IMR-90 (cell line): ENCODE measurements around the gene AJUBA. TPM values are rescaled to one million over a fixed set of nuclear protein-coding genes. Genes with fewer than 3 reads are reported as not detected.

Experiments used
- ATAC-seq: fragments of 200-7000 bp; cut with Tn5 transposase; 2 replicates; pipeline ENCODE4 v1.9.1; 2020; ENCODE audit warnings: low read depth, mild to moderate bottlenecking, moderate library complexity
- BruUV-seq: library from RNA; stranded (reverse); fragments of 400-500 nt; replicated peaks from 2 replicates; lab custom pipeline; 2021; lab: Mats Ljungman, UMichigan
- CTCF ChIA-PET: fragments of 300-600 bp; formaldehyde crosslinking; extraction: SDS; loops from one replicate; lab custom pipeline; 2021; ENCODE audit warnings: antibody characterized with exemption; lab: Yijun Ruan, JAX
- POLR2A ChIA-PET: fragments of 300-600 bp; sonication (Branson Sonifier 250); formaldehyde crosslinking; loops from one replicate; lab custom pipeline; 2022; ENCODE audit warnings: antibody characterized with exemption; ENCODE audit not compliant: unreplicated experiment; lab: Charles Lee
- DNase-seq: peaks from one replicate; pipeline ENCODE4 v3.0.0; 2013
- H2AFZ ChIP-seq: replicated peaks from 2 replicates; pipeline ENCODE3; 2013; ENCODE audit warnings: low read length, mild to moderate bottlenecking; ENCODE audit not compliant: poor library complexity
- H2AK5ac ChIP-seq: 2 replicates; pipeline ENCODE4 v1.6.1; 2013; ENCODE audit warnings: low read depth, low read length, inconsistent platforms
- H2AK9ac ChIP-seq: replicated peaks from 2 replicates; pipeline ENCODE3; 2013; ENCODE audit warnings: mild to moderate bottlenecking, low read depth, low read length, moderate library complexity; ENCODE audit not compliant: poor library complexity
- H2BK120ac ChIP-seq: 2 replicates; pipeline ENCODE4 v1.6.1; 2013; ENCODE audit warnings: low read depth, low read length, inconsistent platforms
- H2BK15ac ChIP-seq: 3 replicates; pipeline ENCODE4 v1.6.1; 2013; ENCODE audit warnings: low read depth, low read length, inconsistent platforms
- H2BK20ac ChIP-seq: 2 replicates; pipeline ENCODE4 v1.6.1; 2013; ENCODE audit warnings: low read depth, mild to moderate bottlenecking, inconsistent platforms, low read length, moderate library complexity
- H2BK5ac ChIP-seq: 2 replicates; pipeline ENCODE4 v1.6.1; 2013; ENCODE audit warnings: mild to moderate bottlenecking, low read depth, low read length, inconsistent platforms; ENCODE audit not compliant: poor library complexity, severe bottlenecking
- H3K14ac ChIP-seq: replicated peaks from 2 replicates; pipeline ENCODE4 v1.6.1; 2013; ENCODE audit warnings: low read depth, low read length, inconsistent platforms
- H3K18ac ChIP-seq: 2 replicates; pipeline ENCODE4 v1.6.1; 2013; ENCODE audit warnings: low read depth, low read length, control low read depth
- H3K23ac ChIP-seq: 2 replicates; pipeline ENCODE4 v1.6.1; 2013; ENCODE audit warnings: low read depth, low read length, inconsistent platforms
- H3K27ac ChIP-seq: 2 replicates; pipeline ENCODE4 v1.5.1; 2013; ENCODE audit warnings: mild to moderate bottlenecking, control low read depth, low read length; ENCODE audit not compliant: insufficient read depth
- H3K27me3 ChIP-seq: 2 replicates; pipeline ENCODE4 v1.6.1; 2013; ENCODE audit warnings: low read length; ENCODE audit not compliant: control insufficient read depth, insufficient read depth
- H3K36me3 ChIP-seq: 2 replicates; pipeline ENCODE4 v1.6.1; 2013; ENCODE audit warnings: low read length, mixed read lengths; ENCODE audit not compliant: control insufficient read depth, insufficient read depth
- H3K4ac ChIP-seq: 2 replicates; pipeline ENCODE4 v1.6.1; 2013; ENCODE audit warnings: low read depth, low read length, inconsistent platforms
- H3K4me1 ChIP-seq: 2 replicates; pipeline ENCODE4 v1.6.1; 2013; ENCODE audit warnings: low read length, mixed read lengths; ENCODE audit not compliant: control insufficient read depth, insufficient read depth
- H3K4me2 ChIP-seq: 2 replicates; pipeline ENCODE4 v1.6.1; 2013; ENCODE audit warnings: low read depth, mild to moderate bottlenecking, control low read depth, low read length, moderate library complexity
- H3K4me3 ChIP-seq: 2 replicates; pipeline ENCODE4 v1.5.1; 2013; ENCODE audit warnings: low read depth, mild to moderate bottlenecking, control low read depth, low read length, moderate library complexity; ENCODE audit not compliant: insufficient read depth
- H3K56ac ChIP-seq: 2 replicates; pipeline ENCODE4 v1.6.1; 2013; ENCODE audit warnings: low read length, inconsistent platforms; ENCODE audit not compliant: insufficient read depth; ENCODE audit errors: extremely low read depth
- H3K79me1 ChIP-seq, 2 experiments: 2 replicates each; pipeline ENCODE4 v1.6.1; 2013; ENCODE audit warnings: low read length in 2 of 2, inconsistent platforms in 1 of 2, low read depth in 1 of 2
- H3K9ac ChIP-seq: 2 replicates; pipeline ENCODE4 v1.6.1; 2013; ENCODE audit warnings: low read depth, low read length, control low read depth
- H3K9me1 ChIP-seq: 2 replicates; pipeline ENCODE4 v1.6.1; 2013; ENCODE audit warnings: low read length, inconsistent platforms; ENCODE audit not compliant: insufficient read depth
- H3K9me3 ChIP-seq: 2 replicates; pipeline ENCODE4 v1.6.1; 2013; ENCODE audit warnings: low read length; ENCODE audit not compliant: control insufficient read depth, insufficient read depth
- H4K20me1 ChIP-seq: 2 replicates; pipeline ENCODE4 v1.6.1; 2013; ENCODE audit warnings: low read length, inconsistent platforms; ENCODE audit not compliant: insufficient read depth
- H4K5ac ChIP-seq: 2 replicates; pipeline ENCODE4 v1.6.1; 2013; ENCODE audit warnings: mild to moderate bottlenecking, low read depth, low read length, control low read depth
- H4K8ac ChIP-seq, 2 experiments: 2 replicates each; pipeline ENCODE4 v1.6.1; 2013; ENCODE audit warnings: low read depth in 2 of 2, low read length in 2 of 2, control low read depth in 1 of 2, inconsistent platforms in 1 of 2
- H4K91ac ChIP-seq: 2 replicates; pipeline ENCODE4 v1.6.1; 2013; ENCODE audit warnings: low read depth, low read length, inconsistent platforms; ENCODE audit not compliant: insufficient read depth
- CEBPB ChIP-seq: IDR thresholded peaks from 2 replicates; pipeline ENCODE4 v1.6.1; 2012; ENCODE audit warnings: low read depth, low read length, improper control_type of control experiment
- CHD1 ChIP-seq: IDR thresholded peaks from 2 replicates; pipeline ENCODE4 v1.6.1; 2012; ENCODE audit warnings: low read depth, low read length, improper control_type of control experiment
- FOS ChIP-seq: fragments of 150-350 bp; IDR thresholded peaks from 2 replicates; pipeline ENCODE4 v1.6.1; 2016; ENCODE audit warnings: low read depth, low read length
- MAZ ChIP-seq: IDR thresholded peaks from 2 replicates; pipeline ENCODE4 v1.6.1; 2012; ENCODE audit warnings: low read depth, mild to moderate bottlenecking, low read length, improper control_type of control experiment, moderate library complexity, borderline replicate concordance
- RFX5 ChIP-seq: IDR thresholded peaks from 2 replicates; pipeline ENCODE4 v1.8.0; 2012; ENCODE audit warnings: low read depth, mild to moderate bottlenecking, low read length, moderate library complexity
- WGBS, 2 experiments: methylation state at CpG; one replicate each; pipeline versions ENCODE4 v1.1.5 to v1.1.7; 2013; ENCODE audit warnings: missing lambda C conversion rate in 2 of 2; ENCODE audit not compliant: insufficient read length in 1 of 2; ENCODE audit errors: extremely low coverage in 2 of 2; 5-methylcytosine and 5-hydroxymethylcytosine counted together
- dilution Hi-C: fragments of 300-500 bp; cut with HindIII; formaldehyde crosslinking; loops from one replicate; pipeline ENCODE4 v1.14.3; 2018; ENCODE audit warnings: low sequenced_read_pairs; ENCODE audit not compliant: unreplicated experiment
- in situ Hi-C: fragments of 300-500 bp; cut with MboI; formaldehyde crosslinking; loops from 3 replicates; pipeline ENCODE4 v1.14.3; 2019; ENCODE audit warnings: low sequenced_read_pairs, inconsistent platforms, mixed read lengths
- intact Hi-C: fragments of 100-400 bp; cut with micrococcal nuclease; formaldehyde crosslinking; loops from 2 replicates; pipeline ENCODE4 v1.10.0; 2022
- polyA plus RNA-seq, 3 experiments: library from polyadenylated mRNA; depleted of rRNA; stranded (reverse); fragments of >200 nt; gene quantifications; 2 replicates each; pipeline ENCODE4 v1.2.3, GENCODE V29; 2012; ENCODE audit warnings: low replicate concordance in 1 of 3
- total RNA-seq: library from RNA; depleted of rRNA; stranded (reverse); fragments of >200 nt; gene quantifications from 2 replicates; pipeline ENCODE4 v1.2.3, GENCODE V29; 2012
- TF ChIP-seq, protein P1 (sequence below): conservative IDR thresholded peaks from 2 replicates; pipeline ENCODE4 v1.5.1; 2012; ENCODE audit warnings: mild to moderate bottlenecking, low read depth, low read length, improper control_type of control experiment

The AJUBA gene
- total and polyA plus RNA-seq, 2 of the 4 experiments (the other 2 are of a cell fraction) = 46.4 to 67.6 TPM

DNA sequence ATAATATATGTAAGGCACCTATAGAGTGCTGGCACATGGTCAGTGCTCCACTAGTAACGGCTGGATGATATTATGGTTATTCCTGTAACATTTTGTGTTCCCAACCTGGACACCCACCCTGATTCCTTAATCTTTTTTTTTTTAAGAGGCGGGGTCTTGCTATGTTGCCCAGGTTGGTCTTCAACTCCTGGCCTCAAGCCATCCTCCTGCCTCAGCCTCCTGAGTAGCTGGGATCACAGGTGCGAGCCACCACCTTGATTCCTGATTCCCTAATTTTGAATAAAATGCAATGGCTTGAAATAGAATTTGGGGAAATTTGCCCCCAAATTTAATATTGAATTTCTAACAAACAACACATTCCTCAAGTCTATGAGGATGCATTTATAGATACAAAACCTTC is 20.2 kb upstream of the AJUBA start:
- H2BK120ac ChIP-seq = no peak overlapping the region
- H3K4ac ChIP-seq = no peak overlapping the region
- H4K20me1 ChIP-seq = no peaks in the 10 kb centered on the region
- POLR2A ChIA-PET = no interaction called here
- H2BK20ac ChIP-seq = no peak overlapping the region
- H3K27ac ChIP-seq = no peak overlapping the region
- no peak overlapping the region for H4K5ac ChIP-seq
- dilution Hi-C loops (no loop called here), intact Hi-C loops (no loop called here), in situ Hi-C loops (no loop called here)
- DNase-seq = no peak
- no peak for TF ChIP-seq CEBPB
- no peak for TF ChIP-seq RFX5
- TF ChIP-seq CHD1 = no peak
- TF ChIP-seq, protein P1, sequence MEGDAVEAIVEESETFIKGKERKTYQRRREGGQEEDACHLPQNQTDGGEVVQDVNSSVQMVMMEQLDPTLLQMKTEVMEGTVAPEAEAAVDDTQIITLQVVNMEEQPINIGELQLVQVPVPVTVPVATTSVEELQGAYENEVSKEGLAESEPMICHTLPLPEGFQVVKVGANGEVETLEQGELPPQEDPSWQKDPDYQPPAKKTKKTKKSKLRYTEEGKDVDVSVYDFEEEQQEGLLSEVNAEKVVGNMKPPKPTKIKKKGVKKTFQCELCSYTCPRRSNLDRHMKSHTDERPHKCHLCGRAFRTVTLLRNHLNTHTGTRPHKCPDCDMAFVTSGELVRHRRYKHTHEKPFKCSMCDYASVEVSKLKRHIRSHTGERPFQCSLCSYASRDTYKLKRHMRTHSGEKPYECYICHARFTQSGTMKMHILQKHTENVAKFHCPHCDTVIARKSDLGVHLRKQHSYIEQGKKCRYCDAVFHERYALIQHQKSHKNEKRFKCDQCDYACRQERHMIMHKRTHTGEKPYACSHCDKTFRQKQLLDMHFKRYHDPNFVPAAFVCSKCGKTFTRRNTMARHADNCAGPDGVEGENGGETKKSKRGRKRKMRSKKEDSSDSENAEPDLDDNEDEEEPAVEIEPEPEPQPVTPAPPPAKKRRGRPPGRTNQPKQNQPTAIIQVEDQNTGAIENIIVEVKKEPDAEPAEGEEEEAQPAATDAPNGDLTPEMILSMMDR = no peak
- no peak for TF ChIP-seq MAZ
- TF ChIP-seq FOS = no peak
- ATAC-seq = no peak
- H3K14ac ChIP-seq = no peak overlapping the region
- H3K18ac ChIP-seq = no peak overlapping the region
- H3K9ac ChIP-seq = no peak overlapping the region
- H4K8ac ChIP-seq = no peak overlapping the region
- BruUV-seq = no TSS peak
- no peaks in the 10 kb centered on the region for H3K9me3 ChIP-seq
- H2AFZ ChIP-seq = no peak overlapping the region
- H4K91ac ChIP-seq = no peak overlapping the region
- CTCF ChIA-PET = interaction anchor here (1.0 to 1.2 kb wide), 2 partner anchors 16 to 29 kb away, joined by 3 read pairs; no protein-coding TSS in a partner anchor
- H3K23ac ChIP-seq = no peak overlapping the region
- no peaks in the 10 kb centered on the region; the same call in 1 of the 2 replicates for H3K4me1 ChIP-seq
- WGBS, 2 experiments = 83% methylated on average over 1 of the region's 3 CpGs; no CpG with 5 or more reads in 1 of the 2 experiments
- H3K27me3 ChIP-seq = no peaks in the 10 kb centered on the region
- no peak overlapping the region for H2AK5ac ChIP-seq
- no peak overlapping the region for H3K4me2 ChIP-seq
- H3K79me1 ChIP-seq = peaks cover 0 to 12% of the 10 kb centered on the region in 2 experiments; a peak in 2 of 4 replicates
- H2BK5ac ChIP-seq = no peak overlapping the region
- no peak overlapping the region for H2AK9ac ChIP-seq
- no peak overlapping the region for H2BK15ac ChIP-seq
- no peak overlapping the region for H3K56ac ChIP-seq
- H3K36me3 ChIP-seq = no peaks in the 10 kb centered on the region
- H3K4me3 ChIP-seq = no peak overlapping the region
- no peaks in the 10 kb centered on the region; the same call in 1 of the 2 replicates for H3K9me1 ChIP-seq
